ACHN (cell line): ENCODE data around the gene PTP4A1.
A peak's percentile ranks its signal among the peaks of the same experiment; 100 is the strongest.

Source experiments
- DNase-seq: peaks from one replicate; pipeline ENCODE4 v3.0.0-alpha.2; 2015
- in situ Hi-C: cut with HindIII; loops from 2 replicates; pipeline ENCODE4 v1.10.0; 2017; ENCODE audit warnings: low sequenced_read_pairs, low pct_ligation_motif_present, low pct_unique_long_range_greater_than_20kb

The PTP4A1 gene

DNA sequence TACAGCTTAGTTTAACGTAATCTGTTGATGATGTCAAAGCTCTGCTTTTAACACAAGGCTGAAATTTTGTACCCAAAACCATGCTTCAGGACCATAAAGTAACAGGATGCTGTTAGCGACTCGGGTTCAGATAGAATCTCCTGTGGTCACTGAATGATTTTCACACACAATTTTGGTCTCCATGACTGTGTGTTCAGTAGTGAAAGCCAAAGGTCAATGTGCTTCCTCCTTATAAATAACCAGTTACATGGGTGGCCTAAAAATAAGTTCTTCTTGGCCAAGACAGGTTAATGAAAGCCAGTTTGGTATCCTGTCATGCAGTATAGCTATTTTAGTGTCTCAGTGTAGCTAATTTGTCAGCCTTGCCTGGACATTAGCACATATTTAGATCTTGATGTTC, 19.1 kb upstream of the PTP4A1 start:
- no peak for DNase-seq
- in situ Hi-C loops, result no loop called here

DNA sequence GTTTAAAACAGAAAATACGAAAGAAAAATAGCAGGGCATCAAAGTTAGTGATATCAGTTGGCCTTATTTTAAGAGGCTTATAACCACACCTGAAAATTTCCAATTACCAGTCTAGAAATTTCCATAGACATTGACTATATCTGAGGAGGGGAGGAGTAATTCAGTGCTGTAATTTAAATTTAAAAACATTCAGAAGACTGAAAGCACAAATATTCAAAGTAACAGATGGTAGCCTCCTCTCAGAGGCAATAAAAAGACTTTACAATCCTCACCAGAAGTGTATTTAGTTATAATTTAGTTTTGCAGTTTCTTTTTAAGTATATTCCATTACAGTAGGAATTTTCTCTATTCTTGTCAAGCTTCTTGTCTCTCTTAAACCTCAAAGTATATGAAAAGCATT, 18.4 kb upstream of the PTP4A1 start:
- DNase-seq, result no peak
- in situ Hi-C loops, result no loop called here

DNA sequence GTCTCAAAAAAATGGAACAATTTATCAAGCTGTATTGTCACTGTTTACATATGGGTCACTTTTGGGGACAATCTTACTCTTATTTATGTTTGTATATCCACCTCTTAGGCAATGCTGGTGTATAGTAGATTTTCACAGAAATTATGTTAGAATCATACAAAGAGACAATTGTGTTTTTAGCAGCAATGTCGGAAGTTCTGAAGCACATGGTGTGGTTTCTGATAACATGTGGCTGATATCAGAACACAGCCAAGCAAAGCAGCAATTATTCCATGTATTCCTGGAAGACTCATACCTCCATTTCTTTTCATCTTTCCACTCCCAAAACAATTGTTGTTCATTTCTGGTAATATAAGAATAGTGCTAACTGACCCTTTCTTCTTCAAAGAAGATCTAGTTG, 17.5 kb upstream of the PTP4A1 start:
- in situ Hi-C loops, result no loop called here
- DNase-seq, result no peak

DNA sequence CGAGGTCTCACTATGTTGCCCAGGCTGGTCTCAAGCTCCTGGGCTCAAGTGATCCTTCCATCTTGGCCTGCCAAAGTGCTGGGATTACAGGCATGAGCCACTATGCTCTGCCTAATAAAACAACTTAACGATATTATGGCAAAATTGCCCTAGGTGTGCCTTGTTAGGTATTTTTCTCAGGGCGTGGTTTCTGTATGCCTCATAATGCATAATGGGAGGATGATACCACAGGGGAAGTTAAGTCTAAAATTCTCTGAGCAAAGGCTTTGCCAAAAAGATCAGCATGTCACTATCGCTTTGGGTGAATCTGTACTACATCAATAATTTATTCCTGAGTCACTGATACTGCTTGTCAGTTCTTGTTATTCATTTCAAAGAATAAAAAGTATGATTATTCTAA, 15.9 kb upstream of the PTP4A1 start:
- in situ Hi-C loops, result no loop called here
- DNase-seq, result no peak

DNA sequence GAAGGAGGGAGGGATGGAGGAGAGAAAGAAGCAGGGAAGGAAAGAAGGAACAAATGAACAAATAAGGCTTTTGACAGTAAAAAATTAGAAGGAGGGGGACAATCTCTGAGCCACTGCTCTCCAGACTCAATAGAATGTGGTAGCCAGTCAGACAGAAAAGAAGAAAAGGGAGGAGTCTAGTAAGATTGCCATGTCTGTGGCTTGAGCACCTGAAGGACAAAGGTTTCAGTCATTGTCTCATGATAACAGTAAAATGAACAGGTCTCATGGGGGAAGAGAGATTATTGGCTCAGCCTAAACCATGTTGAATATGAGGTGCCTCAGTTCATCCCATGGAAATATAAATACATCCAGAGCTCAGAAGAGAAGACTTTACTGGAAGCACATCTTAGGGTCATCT, 14.0 kb upstream of the PTP4A1 start:
- in situ Hi-C loops, result no loop called here
- DNase-seq, result no peak

DNA sequence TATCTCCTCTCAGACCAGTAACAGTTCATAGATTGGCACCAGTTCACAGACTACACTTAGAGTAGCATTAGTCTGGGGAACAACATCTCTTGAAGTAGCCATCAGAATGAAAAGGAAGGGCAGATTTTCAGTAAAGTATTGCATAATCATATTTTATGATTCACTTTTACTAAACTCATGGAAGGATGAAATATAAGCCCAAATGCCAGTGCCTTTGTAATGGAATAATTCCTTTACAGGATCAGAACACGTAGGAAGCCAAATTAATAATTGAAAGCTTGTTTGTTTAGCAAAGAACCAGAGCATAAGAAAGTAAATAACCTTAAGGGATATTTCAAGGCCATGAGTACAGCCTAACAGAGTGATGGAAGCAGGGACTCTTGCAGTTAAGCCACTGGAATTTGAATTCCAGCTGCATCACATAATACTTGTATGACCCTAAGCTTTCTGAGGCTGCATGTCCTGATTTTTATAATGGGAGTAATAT, 11.4 kb upstream of the PTP4A1 start:
- no peak for DNase-seq
- in situ Hi-C loops, result no loop called here

DNA sequence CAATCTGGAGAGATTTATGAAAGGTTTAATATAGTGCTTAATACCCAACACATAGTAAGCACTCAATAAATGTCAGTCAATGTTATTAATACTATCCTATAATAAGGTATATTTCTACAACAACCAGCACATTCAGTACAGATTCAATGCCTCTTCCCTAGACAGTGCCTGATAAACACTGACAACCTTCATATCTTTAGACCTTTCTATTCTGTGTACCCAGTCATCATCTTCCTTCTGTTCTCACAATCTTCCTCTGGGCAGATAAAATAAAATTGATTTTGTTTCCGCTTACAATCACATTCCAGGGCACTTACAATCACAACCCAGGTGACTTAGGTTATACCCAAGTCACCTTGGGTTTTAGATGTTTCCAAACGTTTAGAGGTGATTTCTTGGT, 11.0 kb upstream of the PTP4A1 start:
- DNase-seq, result no peak
- in situ Hi-C loops, result no loop called here

DNA sequence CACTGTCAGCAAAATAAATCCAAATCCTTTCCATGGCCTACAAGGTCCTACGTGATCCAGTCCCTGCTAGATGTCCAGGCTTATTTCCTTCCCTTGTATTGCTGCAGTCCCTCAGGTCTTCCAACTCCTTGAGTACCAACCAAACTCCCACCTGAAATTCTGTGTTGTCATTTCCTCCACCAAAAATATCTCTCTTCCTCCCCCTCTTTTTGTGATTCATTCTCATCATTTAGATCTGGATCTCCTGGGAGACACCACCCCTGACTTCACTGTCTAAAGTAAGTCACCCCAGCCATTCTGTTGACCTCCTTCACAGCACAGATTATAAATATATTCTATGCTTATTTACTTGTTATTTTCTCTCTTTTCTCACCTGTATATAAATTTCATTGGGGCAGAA, 9.0 kb upstream of the PTP4A1 start:
- in situ Hi-C loops, result no loop called here
- DNase-seq, result no peak

DNA sequence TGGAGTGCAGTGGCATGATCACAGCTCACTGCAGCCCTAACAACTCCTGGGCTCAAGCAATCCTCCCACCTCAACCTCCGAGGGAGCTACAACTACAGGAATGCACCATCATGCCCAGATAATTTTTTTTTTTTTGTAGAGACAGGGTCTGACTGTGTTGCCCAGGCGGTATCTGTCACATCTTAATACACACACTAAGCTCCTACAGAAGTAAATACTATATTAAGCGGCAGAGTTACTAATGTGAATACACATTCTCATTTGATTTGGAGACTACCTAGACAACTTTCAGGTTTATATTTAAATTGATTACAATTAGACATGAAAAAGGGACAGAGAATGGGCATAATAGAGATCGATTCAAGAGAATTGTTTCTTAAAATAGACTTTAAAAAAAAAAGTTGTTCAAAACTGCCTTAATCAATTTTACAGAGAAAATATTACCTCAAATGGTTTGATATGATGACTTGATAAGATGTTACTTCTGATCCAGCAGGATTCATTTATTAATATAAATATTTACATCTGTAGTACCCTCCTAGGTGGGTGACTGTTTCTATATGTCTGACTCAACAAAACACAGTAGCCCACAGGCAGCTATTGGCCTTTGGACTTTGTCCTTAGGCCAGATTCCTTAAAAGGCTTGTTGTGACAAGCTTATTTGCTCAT, 7.1 kb upstream of the PTP4A1 start:
- peak; percentile 12 for DNase-seq
- in situ Hi-C loops, result no loop called here

DNA sequence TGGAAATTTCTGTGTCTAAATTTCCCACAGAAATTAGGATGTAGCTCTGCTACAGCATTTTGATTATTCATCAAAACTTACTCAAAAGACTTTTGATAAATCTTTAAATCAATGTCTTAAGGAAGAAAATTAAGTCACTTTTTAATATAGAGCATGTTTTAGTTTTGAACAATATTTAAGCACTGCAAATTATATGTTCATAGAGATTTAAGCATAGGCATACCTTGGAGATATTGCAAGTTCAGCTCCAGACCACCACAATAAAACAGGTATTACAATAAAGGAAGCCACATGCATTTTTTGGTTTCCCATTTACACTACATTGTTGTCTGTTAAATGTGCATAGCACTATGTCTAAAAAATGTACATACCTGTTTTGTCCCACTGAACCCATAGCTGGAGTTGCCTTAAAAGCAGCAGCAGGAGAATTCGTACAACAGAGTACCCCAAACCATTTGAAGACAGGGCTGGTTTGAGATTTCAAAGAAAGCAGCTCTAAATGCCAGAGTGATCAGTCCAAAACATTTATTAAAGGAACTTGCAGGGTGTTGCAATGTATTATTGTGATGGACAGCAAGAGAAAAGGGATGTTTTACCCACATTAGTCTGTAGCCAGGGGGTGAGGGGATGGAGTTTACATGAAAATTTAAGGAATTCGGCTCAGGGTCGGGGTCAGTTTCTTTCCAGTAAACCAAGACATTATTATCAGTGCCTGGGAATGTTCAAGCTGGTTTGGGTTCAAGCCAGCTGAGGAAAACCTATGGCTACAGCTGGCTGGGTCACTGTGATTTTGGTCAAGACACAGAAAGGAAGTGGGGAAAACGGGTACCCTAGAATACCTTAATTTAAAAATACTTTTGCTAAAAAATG, 6.3 kb upstream of the PTP4A1 start:
- in situ Hi-C loops, result no loop called here

DNA sequence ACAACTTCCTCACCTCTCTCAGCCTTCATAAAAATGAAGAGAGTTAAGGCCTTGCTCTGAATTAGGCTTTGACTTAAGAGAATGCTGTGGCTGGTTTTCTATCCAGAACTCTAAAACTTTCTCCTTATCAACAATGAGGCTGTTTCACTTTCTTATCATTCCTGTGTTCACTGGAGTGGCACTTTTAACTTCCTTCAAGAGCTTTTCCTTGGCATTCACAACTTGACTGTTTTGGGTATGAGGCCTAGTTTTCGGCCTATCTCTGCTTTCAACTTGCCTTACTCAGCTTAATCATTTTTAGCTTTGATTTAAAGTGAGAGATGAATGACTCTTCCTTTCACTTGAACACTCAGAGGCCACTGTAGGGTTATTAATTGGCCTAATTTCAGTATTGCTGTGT, 4.3 kb upstream of the PTP4A1 start:
- in situ Hi-C loops, result no loop called here
- DNase-seq, result no peak

More for the DNA sequence above, 6.3 kb upstream of the PTP4A1 start:
- DNase-seq, result no peak

DNA sequence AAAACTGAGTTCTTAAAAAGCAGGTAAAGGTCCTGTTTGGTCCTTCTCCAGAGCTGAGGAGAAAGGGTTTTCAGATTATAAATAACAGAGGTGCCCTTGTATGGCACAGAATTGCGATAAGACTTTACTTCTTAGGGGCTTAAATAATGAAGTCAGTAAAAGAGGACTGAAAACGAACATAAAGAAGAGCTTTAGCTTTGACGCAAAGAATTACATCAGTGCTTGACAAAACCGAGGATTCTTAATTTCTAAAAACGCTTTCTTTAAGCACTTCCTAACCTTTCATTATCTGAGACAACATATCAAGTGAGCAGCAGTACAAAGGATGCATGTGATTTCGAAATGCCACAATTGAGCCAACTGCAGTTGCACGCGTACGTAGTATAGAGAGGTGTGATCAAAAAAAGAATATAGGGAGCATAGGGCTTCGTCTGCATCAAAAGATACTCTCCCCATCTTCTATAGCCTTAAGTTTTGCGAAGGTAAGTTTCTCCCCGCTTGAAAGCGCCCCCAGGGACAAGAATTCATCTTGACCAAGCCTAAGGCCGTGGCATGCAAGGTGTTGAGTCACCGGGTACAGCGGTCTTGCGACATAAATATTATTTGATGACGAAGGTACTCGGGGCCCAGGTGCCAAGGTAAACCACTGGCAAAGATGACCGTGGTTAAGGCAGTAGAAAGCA, 778 bp upstream of the PTP4A1 start:
- in situ Hi-C loops, result no loop called here
- peak; percentile 57 for DNase-seq

DNA sequence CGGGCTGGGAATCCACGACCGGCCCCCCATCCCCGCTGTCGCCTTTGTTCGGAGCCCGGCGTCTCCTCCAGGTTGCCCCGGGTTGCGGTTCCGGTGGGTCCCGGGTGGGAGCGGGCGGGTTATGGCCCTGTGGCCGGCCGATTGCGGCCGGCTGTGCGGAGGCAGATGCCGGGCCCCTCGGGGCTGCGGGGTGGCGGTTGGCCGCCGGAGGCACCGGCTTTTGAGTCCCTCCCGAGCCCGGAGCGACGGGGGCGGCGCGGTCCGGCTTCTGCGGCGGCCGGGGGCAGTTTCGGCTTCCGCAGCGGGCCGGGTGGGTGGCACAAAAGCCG, 431 bp downstream of the PTP4A1 start:
- in situ Hi-C loops, result no loop called here
- no peak for DNase-seq

DNA sequence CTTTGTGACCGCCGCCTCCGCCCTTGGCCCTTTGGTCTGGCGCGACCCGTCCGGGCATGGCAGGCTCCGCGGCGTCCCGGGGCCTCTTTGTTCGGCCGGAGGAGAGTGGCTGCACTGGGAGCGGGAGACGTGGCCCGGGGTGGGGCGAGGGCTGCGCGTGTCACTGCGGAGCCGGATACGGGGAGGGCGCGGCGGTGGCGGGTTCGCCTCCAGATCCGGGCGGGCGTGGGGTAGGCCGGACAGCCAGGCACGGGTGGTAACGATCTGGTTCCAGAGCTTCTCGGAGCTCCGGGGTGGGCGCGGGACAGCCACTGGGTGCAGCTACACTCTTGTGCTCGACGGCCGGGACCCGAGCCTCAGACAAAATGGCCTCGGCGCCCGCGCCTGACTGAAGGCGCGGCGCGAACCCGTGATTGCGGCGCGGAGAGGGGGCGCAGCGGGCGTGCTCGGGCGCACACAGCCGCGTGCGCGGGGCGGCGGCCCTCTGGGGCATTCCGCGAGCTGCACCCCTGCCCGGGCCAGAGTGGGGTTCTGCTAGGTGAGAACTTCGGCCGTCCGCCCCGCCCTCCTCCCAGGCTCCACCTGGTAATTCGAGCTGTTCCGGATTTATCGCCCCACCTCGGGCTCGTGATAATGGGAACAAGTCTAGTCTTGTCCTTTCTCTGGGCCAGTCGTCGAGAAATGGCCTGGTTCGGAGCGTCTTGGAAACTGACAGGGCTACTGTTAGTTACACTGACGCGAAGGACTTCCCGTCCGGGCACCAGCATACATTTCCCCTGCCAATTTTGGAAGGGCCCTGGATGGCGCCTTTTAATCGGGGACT, 1.0 kb downstream of the PTP4A1 start:
- peak; percentile 69 for DNase-seq
- in situ Hi-C loops, result no loop called here

DNA sequence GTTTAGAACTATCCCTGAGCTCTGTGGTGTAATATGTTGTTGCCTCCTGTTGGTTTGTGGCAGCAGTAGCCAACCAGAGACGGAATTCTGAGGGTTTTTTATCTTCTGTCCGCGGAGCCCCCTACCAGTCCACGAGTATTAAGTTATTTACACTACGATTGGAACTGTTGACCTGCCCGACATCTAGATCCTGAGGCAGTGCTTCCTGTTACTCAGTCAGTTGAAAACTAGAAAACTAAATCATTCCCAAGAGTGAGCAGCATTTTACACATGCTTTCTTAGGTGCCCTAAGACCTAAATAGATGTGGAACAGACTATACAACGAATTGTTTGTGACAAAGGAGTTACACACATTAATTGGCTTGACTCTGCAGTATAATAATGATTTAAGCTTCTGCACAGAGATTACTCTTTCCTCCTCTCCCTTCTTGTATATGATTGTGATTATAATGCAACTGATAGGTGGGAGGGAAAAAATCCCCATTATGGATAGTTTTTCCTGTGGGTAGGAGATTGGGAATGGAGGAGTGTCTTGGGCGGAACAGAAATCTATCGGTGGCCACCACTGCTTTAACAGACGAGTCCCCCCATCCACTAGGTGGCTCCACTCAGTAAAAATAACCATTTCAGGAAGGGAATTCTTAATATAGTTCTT, 1.7 kb downstream of the PTP4A1 start:
- in situ Hi-C loops, result no loop called here

DNA sequence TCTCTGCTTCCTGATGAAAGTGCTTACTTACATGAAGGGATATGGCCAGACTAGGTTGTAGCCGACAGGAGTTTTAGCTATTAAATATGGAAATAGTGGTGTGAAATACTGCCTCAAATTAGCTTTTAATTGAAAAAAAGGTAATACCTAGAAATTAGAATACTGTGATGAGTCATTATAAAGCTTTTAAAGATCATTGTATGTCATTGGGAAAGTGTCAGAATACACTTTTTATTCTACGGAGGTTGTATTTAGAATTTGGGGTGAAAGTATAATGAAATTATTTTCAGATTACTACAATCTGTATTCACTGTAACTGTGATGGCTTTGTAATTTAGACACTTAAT, 2.2 kb downstream of the PTP4A1 start:
- no peak for DNase-seq
- in situ Hi-C loops, result no loop called here

More for the DNA sequence above, 1.7 kb downstream of the PTP4A1 start:
- DNase-seq, result peak; percentile 76

DNA sequence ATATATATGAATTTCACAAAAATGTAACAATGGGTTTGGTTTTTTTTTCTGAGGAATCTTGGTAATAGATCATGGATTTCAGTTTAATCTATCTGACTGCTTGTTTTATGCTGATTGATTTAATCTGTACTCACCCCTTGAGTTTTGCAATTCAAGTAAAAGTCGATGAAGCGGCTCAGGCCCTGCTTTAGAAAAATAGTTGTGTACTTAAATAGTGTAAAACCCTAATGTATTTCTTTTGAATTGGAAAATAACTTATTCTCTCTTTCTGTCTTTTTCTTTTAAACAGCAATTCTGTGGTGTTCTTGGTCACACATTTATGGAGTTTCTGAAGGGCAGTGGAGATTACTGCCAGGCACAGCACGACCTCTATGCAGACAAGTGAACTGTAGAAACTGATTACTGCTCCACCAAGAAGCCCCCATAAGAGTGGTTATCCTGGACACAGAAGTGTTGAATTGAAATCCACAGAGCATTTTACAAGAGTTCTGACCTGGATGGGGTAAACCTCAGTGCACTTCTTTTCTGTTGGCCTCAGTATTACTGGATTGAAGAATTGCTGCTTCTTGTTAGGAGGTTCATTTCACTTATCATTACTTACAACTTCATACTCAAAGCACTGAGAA, 4.0 kb downstream of the PTP4A1 start:
- DNase-seq, result no peak
- in situ Hi-C loops, result no loop called here
